NCI-H2227 (cell line): ENCODE data around the gene TSPAN32.
A peak's percentile ranks its signal among the peaks of the same experiment; 100 is the strongest.

Experiments used
- DNase-seq: peaks from one replicate; lab custom pipeline; 2025; ENCODE audit not compliant: unreplicated experiment; lab: John Stamatoyannopoulos, UW

The TSPAN32 gene

GRCh38 chr11:2314136-2314524 is 12.3 kb downstream of the TSPAN32 start:
- no peak for DNase-seq

GRCh38 chr11:2314525-2315394 is 12.9 kb downstream of the TSPAN32 start:
- DNase-seq: peak; percentile 46

GRCh38 chr11:2315395-2316168 is 13.8 kb downstream of the TSPAN32 start:
- DNase-seq: no peak

- no peak for DNase-seq
These were observed 14.6 kb downstream of the TSPAN32 start for GRCh38 chr11:2316169-2316962.

- DNase-seq: no peak
These were observed 15.1 kb downstream of the TSPAN32 start for GRCh38 chr11:2316963-2317244.

- no peak for DNase-seq
These were observed 15.7 kb downstream of the TSPAN32 start for GRCh38 chr11:2317354-2318050.

- no peak for DNase-seq
These were observed 16.3 kb downstream of the TSPAN32 start for GRCh38 chr11:2318123-2318522.

GRCh38 chr11:2318707-2319106 is 16.9 kb downstream of the TSPAN32 start:
- no peak for DNase-seq

GRCh38 chr11:2319791-2320472 is 18.1 kb downstream of the TSPAN32 start:
- no peak for DNase-seq

- no peak for DNase-seq
These were observed 18.9 kb downstream of the TSPAN32 start for GRCh38 chr11:2320568-2321310.

GRCh38 chr11:2321311-2321683 is 19.5 kb downstream of the TSPAN32 start:
- no peak for DNase-seq

GRCh38 chr11:2325123-2325522 is 23.3 kb downstream of the TSPAN32 start:
- no peak for DNase-seq

GRCh38 chr11:2325719-2326118 is 23.9 kb downstream of the TSPAN32 start:
- no peak for DNase-seq

- no peak for DNase-seq
These were observed 25.2 kb downstream of the TSPAN32 start for GRCh38 chr11:2327032-2327431.

- no peak for DNase-seq
These were observed 26.2 kb downstream of the TSPAN32 start for GRCh38 chr11:2328021-2328420.

GRCh38 chr11:2328656-2329354 is 27.0 kb downstream of the TSPAN32 start:
- no peak for DNase-seq

GRCh38 chr11:2329551-2329950 is 27.7 kb downstream of the TSPAN32 start:
- no peak for DNase-seq

- DNase-seq: no peak
These were observed 28.9 kb downstream of the TSPAN32 start for GRCh38 chr11:2330696-2331095.

GRCh38 chr11:2331404-2331803 is 29.6 kb downstream of the TSPAN32 start:
- DNase-seq: no peak
